Measurements from ENCODE around the gene BSND. TPM values are rescaled to one million over a fixed set of nuclear protein-coding genes. Genes with fewer than 3 reads are reported as not detected.
"Not testable (repeated sequence)": the region's sequence is repeated elsewhere in the genome, so short reads cannot be mapped to it uniquely, and the experiment has no call there.

The BSND gene
- total RNA-seq, 1 experiment from 2014 or later: 0.17 TPM

GRCh38 chr1:55021942-55022546, 23.3 kb downstream of the BSND start:
- Histone ChIP-seq H4K91ac (ENCODE audit: insufficient read length, low read depth, low read length) (no peak overlapping the region), H3K9me3 (ENCODE audit: control insufficient read depth, low read depth, low read length) (no peaks in the 10 kb centered on the region), H4K20me1 (ENCODE audit: control insufficient read depth, insufficient read depth, insufficient read length) (no peaks in the 10 kb centered on the region), H4K5ac (ENCODE audit: insufficient read length, low read depth, low read length) (no peak overlapping the region), H2BK15ac (ENCODE audit: low read depth, low read length) (no peak overlapping the region), H2BK120ac (ENCODE audit: low read depth, low read length, poor library complexity, severe bottlenecking) (no peak overlapping the region), H3T11ph (ENCODE audit: low read length) (no peak overlapping the region), H3K4me1 (ENCODE audit: insufficient read depth, low read length) (peaks cover 4% of the 10 kb centered on the region; the same call in 1 of the 2 replicates), H2BK20ac (ENCODE audit: low read depth, low read length, poor library complexity, severe bottlenecking) (no peak overlapping the region), H3K18ac (ENCODE audit: insufficient read length, low read depth, low read length) (peak overlapping the region; percentile 59), H3K4me2 (ENCODE audit: insufficient read depth, insufficient read length, low read length) (no peak overlapping the region), H3K23me2 (ENCODE audit: insufficient read length, low read depth, low read length, poor library complexity, severe bottlenecking) (no peaks in the 10 kb centered on the region), H3K79me2 (ENCODE audit: insufficient read depth, low read length) (no peaks in the 10 kb centered on the region), H3K14ac (ENCODE audit: insufficient read depth, low read length) (peak overlapping the region; percentile 33; the same call in 1 of the 2 replicates), H2BK12ac (ENCODE audit: insufficient read length, low read depth, low read length) (no peak overlapping the region), H2BK5ac (ENCODE audit: insufficient read length, low read length) (no peak overlapping the region), H3K27me3 (ENCODE audit: insufficient read depth, low read length) (no peaks in the 10 kb centered on the region), H3K56ac (ENCODE audit: insufficient read length, low read depth, low read length) (no peak overlapping the region), H3K27ac (ENCODE audit: insufficient read length, low read depth, low read length) (no peak overlapping the region), H3K23ac (ENCODE audit: insufficient read length, low read depth, low read length) (no peak overlapping the region), H3K4ac (ENCODE audit: low read depth, low read length) (no peak overlapping the region), H2AFZ (ENCODE audit: low read length) (peak overlapping the region; percentile 65), H4K8ac (replicated peaks; ENCODE audit: insufficient read length, low read depth, low read length) (no peak overlapping the region), H3K9ac (ENCODE audit: extremely low read depth, insufficient read length, low read length) (no peak overlapping the region), H3K79me1 (ENCODE audit: insufficient read depth, low read depth, low read length, poor library complexity, severe bottlenecking) (no peaks in the 10 kb centered on the region), H2AK5ac (ENCODE audit: insufficient read length, low read length) (no peak overlapping the region)
- Mint-ChIP-seq H3K4me1 (peaks cover 20 to 44% of the 10 kb centered on the region in 2 experiments), H3K27me3 (ENCODE audit: low read depth) (peaks cover 6% of the 10 kb centered on the region), H3K9me3 (peaks cover 0 to 6% of the 10 kb centered on the region in 2 experiments), H3K4me3 (no peak overlapping the region), H3K36me3 (ENCODE audit: insufficient read depth in 1 of 3, low read depth in 3 of 3) (peaks cover 0 to 6% (median 0%) of the 10 kb centered on the region in 3 experiments; a peak in 3 of 7 replicates), H3K27ac (peak overlapping the region in 1 of 3 experiments; percentile 94; a peak in 3 of 7 replicates)
- peak; percentile 99 for DNase-seq
- no CpG with 5 or more reads among the region's 15 CpGs for WGBS (ENCODE audit: extremely low coverage, insufficient read length, low lambda C conversion rate)
- peak; percentile 99 for TF ChIP-seq CTCF (conservative IDR thresholded peaks at IDR 0.05)

GRCh38 chr1:55024163-55024562, 25.4 kb downstream of the BSND start:
- WGBS (ENCODE audit: extremely low coverage, insufficient read length, low lambda C conversion rate): no CpG with 5 or more reads among the region's 10 CpGs
- not testable (repeated sequence) for H3K27me3 ChIP-seq (ENCODE audit: insufficient read depth, low read length); H3K36me3 Mint-ChIP-seq (ENCODE audit: insufficient read depth in 1 of 3, low read depth in 3 of 3)

More at GRCh38 chr1:55024163-55024562, 25.4 kb downstream of the BSND start:
- not testable (repeated sequence) for H4K8ac ChIP-seq (replicated peaks; ENCODE audit: insufficient read length, low read depth, low read length); H3K79me2 ChIP-seq (ENCODE audit: insufficient read depth, low read length); H3K4me2 ChIP-seq (ENCODE audit: insufficient read depth, insufficient read length, low read length); H3K27me3 Mint-ChIP-seq (ENCODE audit: low read depth); H3K14ac ChIP-seq (ENCODE audit: insufficient read depth, low read length); H3T11ph ChIP-seq (ENCODE audit: low read length); H4K5ac ChIP-seq (ENCODE audit: insufficient read length, low read depth, low read length); H2AK5ac ChIP-seq (ENCODE audit: insufficient read length, low read length); H3K23me2 ChIP-seq (ENCODE audit: insufficient read length, low read depth, low read length, poor library complexity, severe bottlenecking); H3K18ac ChIP-seq (ENCODE audit: insufficient read length, low read depth, low read length); H3K9me3 ChIP-seq (ENCODE audit: control insufficient read depth, low read depth, low read length); H2BK15ac ChIP-seq (ENCODE audit: low read depth, low read length); H3K56ac ChIP-seq (ENCODE audit: insufficient read length, low read depth, low read length); H3K27ac ChIP-seq (ENCODE audit: insufficient read length, low read depth, low read length); H3K23ac ChIP-seq (ENCODE audit: insufficient read length, low read depth, low read length); H2AFZ ChIP-seq (ENCODE audit: low read length); H3K4me3 Mint-ChIP-seq; H4K91ac ChIP-seq (ENCODE audit: insufficient read length, low read depth, low read length); H2BK5ac ChIP-seq (ENCODE audit: insufficient read length, low read length); H2BK120ac ChIP-seq (ENCODE audit: low read depth, low read length, poor library complexity, severe bottlenecking); H4K20me1 ChIP-seq (ENCODE audit: control insufficient read depth, insufficient read depth, insufficient read length); DNase-seq; H2BK20ac ChIP-seq (ENCODE audit: low read depth, low read length, poor library complexity, severe bottlenecking); H3K9ac ChIP-seq (ENCODE audit: extremely low read depth, insufficient read length, low read length); H3K4ac ChIP-seq (ENCODE audit: low read depth, low read length); H2BK12ac ChIP-seq (ENCODE audit: insufficient read length, low read depth, low read length); H3K9me3 Mint-ChIP-seq; H3K4me1 ChIP-seq (ENCODE audit: insufficient read depth, low read length); H3K79me1 ChIP-seq (ENCODE audit: insufficient read depth, low read depth, low read length, poor library complexity, severe bottlenecking)
- peak overlapping the region in 1 of 3 experiments; percentile 47; a peak in 1 of 7 replicates for H3K27ac Mint-ChIP-seq
- H3K4me1 Mint-ChIP-seq: peaks cover 32 to 55% of the 10 kb centered on the region in 2 experiments
